Kidney tubule cell (primary cell): Measurements from ENCODE around the gene PRDM16.

Source experiments
- DNase-seq: peaks from one replicate; pipeline ENCODE4 v3.0.0-alpha.2; 2018; ENCODE audit warnings: low spot score

Gene PRDM16

DNA sequence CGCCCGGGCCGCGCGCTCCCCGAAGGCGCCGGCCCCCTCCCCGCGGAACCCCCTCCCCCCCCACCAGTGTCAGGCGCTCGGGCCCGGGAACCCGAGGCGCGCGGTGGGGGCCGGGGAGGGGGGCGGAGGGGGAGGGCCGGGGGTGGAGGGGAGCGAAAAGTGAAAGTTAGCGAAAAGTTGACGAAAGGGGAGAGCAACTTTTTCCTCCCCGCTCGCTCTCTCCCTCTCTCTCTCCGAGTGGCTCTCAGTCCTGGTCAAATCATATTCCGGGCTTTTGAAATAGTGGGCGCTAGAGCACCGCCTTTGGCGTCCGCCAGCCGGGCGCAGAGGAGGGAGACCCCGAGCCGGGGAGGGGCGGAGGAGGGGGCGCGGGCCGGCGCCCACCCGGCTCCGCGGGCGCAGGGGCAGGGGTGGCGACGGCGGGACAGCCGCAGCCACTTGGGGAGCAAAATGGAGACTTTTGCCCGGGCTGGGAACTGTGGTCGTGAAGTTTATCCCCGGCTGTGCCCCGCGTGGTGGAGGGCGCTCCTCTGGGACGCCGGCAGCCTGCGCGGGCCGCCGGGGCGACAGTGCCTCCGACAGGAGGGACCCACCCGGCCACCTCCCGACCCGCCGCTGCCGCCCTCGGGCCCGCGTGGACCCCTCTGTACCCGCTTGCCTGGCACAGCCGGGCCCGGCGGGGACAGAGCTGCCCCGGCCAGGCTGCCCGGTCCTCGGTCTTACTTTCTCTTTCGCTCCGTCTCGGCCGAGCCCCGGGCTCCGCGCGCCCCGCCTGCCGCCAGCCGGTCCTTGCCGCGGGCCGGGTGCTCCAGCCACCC, 697 bp downstream of the PRDM16 start:
- DNase-seq = peak; percentile 54

DNA sequence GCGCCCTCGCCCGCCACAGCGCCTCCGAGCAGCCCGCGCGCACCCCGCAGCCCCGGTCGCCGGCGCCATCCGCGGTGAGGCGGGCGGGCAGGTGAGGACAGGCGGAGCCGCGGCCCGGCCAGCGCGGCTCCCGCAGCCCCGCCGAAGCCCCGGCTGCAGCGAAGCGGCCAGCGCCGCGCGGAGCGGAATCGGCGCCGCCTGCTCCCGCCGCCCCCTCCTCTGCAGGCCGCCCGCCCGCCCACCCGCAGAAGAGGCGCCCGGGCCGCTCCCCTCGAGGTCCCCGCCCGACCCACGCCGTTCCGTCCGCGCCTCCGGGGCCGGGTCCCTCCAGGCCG, 1.3 kb downstream of the PRDM16 start:
- no peak for DNase-seq

GRCh38 chr1:3070644-3071564, 1.9 kb downstream of the PRDM16 start:
- DNase-seq = peak; percentile 30

GRCh38 chr1:3071565-3072390, 2.8 kb downstream of the PRDM16 start:
- DNase-seq = peak; percentile 11

DNA sequence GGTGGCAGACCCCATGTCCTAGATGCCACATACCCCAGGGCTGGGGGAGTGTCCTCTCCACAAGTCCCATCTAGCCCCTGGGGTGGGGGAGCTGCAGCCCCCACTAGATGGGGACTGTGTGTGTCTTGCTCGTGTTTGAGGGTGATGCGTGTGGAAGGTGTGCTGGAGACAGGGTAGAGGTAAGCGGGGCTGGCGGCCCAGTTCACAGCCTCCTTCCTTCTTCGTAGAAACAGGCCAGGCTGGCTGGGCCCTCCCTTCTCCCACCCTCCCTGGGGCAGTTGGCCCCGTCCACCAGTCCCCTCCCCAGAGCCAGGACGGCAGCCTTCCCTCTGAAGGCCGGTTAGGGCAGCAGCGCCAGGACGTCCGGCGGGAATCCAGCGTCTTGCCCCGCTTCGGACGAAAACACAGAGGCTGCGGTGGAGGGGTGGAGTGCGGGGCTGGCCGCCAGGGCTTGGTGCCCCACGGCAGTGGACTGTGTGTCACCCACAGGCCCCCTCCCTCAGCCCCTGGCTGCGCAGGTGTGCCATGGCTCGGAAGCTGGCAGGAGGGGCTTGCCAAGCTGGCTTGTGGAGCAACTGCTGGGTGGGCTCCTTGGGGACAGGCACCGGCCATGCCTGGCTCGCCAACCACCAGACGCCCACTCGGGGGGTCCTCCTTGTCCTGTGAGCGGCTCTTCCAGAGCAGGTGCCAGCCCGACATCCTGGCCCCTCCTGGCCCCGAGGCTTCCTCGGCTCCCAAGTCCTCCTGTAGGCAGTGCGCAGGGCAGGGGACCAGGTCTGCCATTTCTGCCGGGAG, 3.6 kb downstream of the PRDM16 start:
- peak; percentile 20 for DNase-seq

- DNase-seq = peak; percentile 13
Measured at GRCh38 chr1:3073186-3073488, 4.1 kb downstream of the PRDM16 start.

GRCh38 chr1:3073489-3074296, 4.7 kb downstream of the PRDM16 start:
- no peak for DNase-seq

DNA sequence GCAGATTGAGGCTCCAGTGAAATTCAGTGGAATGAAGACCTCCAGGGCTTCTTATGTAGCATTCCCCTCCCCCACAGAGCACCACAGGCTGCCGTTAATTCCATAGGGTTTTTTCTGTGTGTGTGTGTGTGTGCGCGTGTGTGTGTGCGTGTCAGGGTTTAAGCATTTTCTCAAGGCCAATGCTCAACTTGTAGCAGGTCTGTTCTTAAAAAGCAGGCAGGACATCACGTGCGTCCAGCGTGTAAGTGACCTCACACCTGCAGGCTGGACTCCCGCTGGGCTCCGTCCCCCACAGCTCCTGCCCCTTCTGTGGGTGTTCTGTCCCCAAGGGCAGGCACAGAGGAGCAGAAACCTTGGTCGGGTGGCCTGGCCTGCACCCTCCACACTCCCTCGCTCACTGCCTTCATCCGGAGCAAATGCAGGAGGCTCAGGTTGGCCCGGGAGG, 5.3 kb downstream of the PRDM16 start:
- DNase-seq = peak; percentile 12

DNA sequence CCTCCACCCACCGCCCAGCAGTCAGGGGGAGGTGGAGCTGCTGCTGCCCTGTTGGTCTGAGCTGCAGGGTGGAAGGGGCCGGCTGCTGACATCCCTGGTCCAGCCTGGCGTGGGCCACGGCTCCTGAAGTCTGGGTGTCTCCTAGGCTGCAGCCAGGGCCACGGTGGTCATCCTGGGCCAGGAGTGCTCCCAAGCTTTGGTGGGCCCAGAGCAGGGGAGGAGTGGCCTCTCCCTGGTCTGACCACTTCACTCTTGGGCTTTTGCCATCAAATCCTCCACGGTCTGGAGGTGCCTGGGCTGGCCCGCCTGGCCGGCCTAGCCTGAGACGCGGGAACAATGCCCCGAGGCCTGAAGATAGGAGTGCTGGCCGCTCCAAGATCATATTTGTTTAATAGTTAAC, 5.8 kb downstream of the PRDM16 start:
- DNase-seq = no peak

DNA sequence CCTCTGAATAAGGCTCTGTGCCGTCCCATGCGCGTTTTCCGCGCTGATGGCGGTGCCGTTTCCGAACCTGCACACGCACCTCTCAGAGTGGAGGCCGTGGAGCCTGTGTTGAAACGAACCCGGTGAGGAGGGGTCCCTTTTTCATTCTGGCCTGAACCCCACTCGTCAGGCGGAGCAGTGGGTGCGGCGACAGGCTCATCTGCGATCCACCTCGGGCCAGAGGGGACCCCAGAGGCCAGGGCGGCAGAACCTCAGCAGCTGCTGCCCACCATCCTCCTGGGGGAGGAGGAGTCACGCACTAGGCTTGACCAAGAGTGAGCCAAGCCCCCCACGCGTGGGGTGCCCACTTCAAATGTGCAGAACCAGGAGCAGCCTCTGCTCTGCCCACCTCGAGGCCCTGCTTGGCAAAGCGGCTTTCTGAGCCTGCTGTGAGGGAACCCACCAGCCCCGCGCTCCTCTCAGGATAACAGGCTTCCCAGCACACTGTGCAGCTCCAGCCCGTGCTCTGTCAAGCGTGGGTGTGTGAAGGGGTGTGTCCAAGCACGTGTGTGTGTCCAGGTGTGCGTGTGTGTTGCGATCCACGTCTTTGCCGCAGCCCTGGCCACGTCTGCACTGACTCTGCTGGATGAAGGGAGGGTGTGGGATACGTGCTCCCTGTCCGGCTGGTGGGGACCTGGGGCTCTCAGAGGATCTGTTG, 6.8 kb downstream of the PRDM16 start:
- no peak for DNase-seq

DNA sequence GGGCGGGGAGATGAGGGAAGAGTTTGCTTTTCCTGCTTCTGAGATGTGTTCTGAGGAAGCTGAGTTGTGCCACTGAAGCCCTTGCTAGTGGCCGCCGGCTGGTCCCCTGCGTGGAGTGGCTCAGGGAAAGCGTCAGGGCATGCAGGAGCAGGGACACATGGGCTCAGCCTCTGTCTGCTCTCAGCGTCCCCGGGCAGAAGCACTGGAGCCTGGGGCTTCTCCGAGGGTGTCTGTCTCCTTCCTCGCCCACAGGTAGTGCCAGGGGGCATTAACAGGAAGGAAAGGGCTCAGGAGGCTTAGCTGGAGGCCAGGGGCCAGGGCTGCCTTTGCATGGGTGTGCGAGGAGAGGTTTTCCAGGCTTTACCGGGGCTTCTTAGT, 7.3 kb downstream of the PRDM16 start:
- no peak for DNase-seq

DNA sequence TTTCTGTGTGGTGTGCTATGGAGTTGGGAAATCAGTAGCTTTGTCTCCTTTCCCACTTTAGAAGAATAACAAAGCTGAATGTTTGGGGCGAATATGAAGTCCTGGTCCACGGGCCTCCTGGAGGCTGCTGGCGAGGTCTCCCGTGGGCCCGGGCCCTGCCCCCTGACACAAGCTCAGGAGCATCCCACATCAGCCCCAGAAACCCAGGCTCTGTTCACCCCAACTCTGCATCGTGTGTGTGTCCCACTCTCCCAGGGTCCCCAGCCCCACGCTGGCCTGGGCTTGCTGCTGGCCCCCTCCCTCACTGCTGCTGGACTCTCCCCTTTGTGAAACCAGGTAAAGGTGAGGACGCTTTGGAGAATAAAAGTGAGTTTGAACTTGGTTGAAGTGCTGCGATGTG, 8.1 kb downstream of the PRDM16 start:
- DNase-seq = no peak

DNA sequence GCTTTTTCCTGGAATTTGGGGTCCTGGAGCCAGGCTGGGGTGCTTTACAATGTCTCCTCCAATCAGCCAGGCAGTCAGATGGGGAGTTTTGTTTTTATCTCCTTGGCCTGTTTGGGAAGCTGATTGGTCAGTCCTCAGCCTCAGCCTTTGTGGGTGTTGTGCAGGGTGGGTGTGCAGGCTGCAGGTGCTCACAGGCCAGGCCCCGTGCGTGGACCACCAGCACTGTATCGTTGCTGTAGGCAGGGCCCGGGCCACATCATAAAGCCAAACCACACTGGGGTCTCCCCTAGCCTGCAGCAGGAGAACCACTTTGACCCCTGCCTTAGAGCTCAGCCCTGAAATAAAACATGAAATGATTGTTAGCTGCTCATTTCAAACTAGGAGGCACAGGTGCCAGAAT, 8.6 kb downstream of the PRDM16 start:
- DNase-seq = no peak

GRCh38 chr1:3078430-3078861, 9.4 kb downstream of the PRDM16 start:
- no peak for DNase-seq

DNA sequence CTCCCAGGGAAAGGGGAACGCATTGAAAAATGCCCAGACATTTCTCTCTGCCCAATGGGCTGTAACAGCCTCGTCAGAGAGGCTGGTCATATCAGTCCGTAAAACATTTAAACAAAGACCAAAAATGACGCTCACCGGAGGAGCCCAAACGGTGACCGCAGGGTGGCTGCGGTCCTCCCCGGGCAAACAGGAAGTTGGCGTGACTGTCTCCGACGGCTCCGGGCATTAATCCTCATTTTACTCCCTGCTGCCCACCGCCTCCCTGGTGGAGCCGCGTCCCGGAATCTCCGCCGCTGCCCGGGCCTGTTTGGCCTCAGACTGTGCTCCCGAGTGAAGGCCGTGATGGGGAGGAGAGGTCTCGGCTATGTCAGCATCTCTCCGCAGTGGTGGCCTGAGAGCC, 9.9 kb downstream of the PRDM16 start:
- DNase-seq = no peak

- no peak for DNase-seq
Measured at GRCh38 chr1:3079381-3080052, 10.5 kb downstream of the PRDM16 start.

DNA sequence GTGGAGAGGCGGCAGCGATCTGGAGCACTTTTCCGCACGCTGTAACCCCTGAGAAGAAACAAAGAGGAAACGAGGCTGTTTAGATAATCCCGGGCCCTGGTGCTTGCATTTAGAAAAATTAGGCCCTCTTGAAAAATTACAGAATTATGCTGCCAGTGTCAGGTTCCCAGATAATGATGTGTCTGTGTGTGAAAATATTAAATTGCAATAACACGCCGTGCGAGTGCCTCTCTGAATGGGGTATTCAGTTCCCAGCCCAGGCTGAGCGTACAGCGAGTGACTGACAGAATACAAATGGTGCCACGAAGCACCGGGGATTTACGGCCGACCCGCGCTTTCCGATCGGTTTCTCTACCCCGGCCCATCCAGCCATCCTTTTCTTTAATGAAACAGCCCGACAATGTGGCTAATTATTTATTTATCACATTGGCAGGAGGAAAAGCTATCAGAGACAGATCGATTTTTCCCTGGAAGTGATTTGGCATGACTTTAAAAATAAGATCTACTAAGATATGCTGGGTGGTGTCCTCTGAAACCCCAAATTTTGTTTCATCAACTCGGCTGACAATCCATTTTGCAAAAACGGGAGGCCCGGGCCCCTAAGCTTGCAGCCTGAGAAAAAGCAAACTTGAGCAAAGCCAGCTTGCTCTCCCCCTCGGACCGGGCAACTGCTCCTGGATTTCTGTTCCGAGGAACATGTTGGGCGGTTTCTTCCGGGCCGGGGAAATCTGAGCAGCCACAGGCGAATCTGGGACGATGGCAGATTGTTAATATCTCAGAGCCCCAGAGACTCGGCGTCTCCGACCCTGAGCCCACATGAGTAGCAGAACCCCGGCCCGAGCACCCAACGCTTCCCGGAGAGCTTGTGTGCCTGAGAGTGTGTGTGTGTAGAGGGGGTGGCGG, 11.3 kb downstream of the PRDM16 start:
- no peak for DNase-seq

GRCh38 chr1:3081171-3081683, 12.2 kb downstream of the PRDM16 start:
- DNase-seq = no peak
